HG03039 (cell line): Measurements from ENCODE around the gene PTPRM.
"Not testable (repeated sequence)": the region's sequence is repeated elsewhere in the genome, so short reads cannot be mapped to it uniquely, and the experiment has no call there.

ENCODE experiments used
- ATAC-seq: cut with Tn5 transposase; IDR thresholded peaks from one replicate; pipeline ENCODE4 v1.9.1; 2021; ENCODE audit warnings: mild to moderate bottlenecking, moderate library complexity; ENCODE audit not compliant: unreplicated experiment

PTPRM gene

DNA sequence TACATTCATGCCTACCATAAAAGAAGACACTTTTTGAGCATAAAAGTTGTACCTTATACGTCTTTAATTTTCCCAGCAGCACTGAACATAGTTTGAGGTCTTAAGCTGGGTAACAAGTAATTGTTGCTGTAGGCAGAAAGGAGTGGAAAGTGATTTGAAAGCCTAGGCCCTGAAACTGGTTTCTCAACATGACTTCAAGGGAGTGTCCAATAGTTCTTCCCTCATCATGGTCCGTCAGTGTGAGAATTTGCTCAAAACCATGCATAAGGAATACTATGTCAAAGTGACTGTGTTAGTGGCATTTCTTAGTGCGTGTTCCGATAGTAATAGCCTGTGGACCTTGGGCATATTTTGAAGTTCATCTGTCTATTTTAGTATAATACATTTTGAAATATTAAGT lies 463.1 kb downstream of the PTPRM start:
- no peak for ATAC-seq

DNA sequence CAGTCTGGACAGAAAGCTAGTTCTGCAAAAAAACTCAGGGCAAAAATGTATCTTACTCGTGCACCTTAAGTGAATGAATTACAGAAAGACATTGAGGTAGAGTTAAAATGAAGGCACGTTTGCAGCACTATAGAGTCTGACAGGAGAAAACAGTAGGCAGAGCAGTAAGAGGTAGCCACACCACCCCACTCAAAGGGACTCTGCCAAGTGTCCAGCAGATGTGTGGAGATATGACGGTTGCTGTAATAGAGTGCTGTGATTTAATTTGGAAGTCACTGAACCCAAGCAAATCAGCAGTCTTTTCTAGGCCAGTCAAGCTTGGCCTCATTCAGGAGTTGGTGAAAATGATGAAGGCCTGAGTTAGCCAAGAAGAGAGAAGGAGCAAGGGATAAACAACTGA lies 464.4 kb downstream of the PTPRM start:
- no peak for ATAC-seq

DNA sequence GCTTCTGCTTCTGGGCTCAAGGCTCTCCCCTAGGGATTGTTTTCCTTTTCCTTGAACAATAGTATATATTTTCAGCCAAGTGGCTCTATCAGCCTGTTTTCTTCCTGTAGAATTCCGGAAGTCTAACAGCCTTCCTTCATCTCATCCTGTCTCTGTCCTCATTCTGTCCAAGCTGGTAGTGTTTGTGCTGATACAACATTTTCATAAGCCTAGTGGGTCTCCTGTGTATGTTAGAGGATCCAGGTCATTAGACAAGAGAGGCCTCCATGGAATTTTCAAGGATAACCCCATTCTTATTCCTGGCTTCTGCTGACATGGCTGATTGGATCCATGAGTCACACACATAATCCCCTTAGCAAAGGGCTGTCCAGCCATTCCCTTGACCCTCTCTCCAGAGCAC lies 467.6 kb downstream of the PTPRM start:
- no peak for ATAC-seq

DNA sequence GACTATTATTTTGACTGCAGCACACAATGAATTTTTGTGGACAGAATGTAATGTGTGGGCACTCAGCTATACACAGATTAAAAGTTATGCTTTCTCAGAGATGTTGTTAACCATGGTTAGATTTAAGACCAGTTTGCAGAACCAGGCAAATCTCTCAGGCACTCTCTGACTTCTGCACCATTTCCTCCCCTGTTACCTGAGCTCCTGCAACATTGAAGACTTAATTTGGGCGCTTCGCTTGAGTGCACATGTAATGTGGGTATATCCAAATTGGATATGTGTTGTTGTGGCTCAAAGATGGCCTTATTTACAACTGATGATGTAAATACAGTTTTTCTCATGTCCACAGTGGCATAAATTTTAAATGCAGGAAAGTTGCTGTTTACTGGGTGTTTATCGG lies 469.4 kb downstream of the PTPRM start:
- ATAC-seq: no peak

DNA sequence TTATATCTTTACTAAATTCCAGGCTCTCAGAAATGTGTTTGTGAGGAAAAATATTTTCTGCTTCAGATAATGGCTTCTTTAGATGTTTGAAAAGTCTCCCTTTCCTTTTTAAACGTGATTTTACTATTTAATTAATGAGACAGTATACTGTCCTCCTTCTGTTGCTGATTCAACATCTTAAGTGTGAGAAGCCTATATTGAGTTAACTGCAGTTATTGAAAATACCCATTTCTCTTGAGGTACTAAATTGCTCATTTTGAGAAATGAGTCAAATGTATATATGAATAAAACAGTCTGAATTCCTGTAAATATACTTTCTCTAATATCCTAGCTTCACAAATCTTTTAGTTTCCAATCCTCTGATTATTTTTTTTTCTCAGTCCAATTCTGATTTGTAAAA lies 470.2 kb downstream of the PTPRM start:
- ATAC-seq: no peak

DNA sequence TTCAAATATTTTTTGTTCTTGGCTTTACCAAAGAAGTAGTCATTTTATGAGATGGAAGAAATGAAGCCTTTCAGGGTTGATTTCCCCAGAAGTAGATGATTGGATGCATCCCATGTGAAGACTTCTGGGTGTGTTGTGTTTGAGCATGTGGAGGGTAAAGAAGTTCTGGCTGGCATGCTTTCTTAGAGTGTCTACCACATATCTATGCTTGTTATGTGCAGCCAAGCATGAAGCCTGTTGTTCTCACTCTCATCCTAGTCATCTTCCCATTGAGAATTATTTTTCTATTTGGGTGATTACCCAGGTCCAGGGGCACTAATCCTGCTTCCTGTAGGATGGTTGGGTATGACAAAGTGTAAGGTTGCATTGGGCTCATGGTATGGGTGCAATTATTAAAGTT lies 472.9 kb downstream of the PTPRM start:
- ATAC-seq: no peak

DNA sequence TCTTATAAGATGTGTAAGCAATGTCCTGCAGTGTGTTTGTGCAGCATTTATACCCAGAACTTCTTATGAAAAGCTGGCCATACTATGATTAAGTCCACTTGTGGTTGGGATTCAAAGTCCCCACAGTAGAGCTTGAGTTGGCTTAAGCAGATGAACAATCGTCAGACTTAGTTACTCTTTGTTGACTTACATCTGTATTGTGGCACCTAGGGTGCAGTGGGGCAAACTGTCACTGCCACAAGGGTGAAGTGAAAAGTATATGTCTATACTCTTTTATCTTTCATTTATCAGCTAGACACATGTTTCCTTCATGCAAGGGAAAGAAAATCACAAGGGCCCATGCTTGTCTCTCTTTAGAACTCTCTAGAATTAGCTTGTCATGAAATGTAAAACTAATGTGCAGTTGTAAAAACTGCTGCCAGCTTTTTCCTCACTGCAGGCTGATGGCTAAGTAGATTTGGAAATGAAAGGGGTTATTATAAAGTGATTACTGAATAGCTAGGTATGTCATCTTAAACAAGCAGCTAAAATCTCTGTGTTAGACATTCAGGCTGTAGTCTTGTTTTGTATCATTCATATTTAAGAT lies 474.5 kb downstream of the PTPRM start:
- ATAC-seq: no peak

DNA sequence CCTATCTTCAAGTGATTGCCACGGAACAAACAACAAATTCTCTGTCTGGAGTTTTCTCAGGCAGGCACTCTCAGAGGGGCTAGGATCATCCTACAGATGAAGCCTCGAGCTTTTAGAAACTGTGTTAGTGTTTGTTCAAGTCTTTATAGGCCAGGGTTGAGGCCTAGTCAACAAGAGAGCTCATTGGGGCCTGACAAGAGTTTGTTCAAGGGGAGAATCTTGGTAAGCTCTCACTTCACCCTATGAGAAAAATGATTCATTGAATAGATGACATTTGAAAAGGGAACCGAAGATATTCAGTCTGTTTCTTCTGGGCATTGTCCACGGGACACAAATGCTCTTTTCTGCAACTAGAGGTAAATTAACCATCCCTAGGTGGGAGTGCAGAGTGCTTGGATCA lies 476.9 kb downstream of the PTPRM start:
- ATAC-seq: no peak

DNA sequence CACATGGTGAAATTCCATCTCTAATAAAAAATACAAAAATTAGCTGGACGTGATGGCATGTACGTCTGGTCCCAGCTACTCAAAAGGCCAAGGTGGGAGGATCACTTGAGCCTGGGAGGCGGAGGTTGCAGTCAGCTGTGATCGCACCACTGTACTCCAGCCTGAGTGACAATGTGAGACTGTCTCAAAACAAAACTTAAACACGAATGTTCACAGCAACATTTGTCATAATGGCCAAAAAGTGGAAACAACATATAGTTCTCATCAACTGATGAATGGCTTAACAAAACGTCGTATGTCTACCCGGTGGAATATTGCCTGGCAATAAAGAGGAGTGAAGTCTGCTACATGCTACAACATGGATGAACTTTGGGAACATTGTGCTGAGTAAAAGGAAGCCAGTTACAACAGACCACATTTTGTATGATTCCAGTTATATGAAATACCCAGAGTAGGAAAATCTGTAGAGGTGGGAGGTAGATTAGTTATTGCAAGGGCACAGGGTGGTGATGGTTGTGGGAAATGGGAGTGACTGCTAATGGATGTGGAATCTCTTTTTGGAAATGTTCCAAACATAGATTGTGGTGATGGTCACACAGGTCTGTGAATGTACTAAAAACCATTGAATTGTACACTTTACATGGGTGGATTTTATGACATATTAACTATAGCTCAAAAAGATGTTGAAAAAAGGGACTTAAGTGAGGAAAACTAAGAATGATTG lies 478.2 kb downstream of the PTPRM start:
- no peak for ATAC-seq

DNA sequence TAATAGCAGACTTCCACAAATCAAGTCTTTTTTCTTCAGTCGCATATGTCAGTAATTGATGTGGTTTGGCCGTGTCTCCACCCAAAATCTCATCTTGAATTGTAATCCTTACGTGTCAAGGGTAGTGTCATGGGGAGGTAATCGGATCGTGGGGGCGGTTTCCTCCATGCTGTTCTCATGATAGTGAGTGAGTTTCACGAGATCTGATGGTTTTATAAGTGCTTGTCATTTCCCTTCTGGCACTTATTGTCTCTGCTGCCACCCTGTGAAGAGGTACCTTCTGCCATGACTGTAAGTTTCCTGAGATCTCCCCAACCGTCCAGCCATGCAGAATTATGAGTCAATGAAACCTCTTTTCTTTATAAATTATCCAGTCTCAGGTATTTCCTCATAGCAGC lies 478.8 kb downstream of the PTPRM start:
- no peak for ATAC-seq

DNA sequence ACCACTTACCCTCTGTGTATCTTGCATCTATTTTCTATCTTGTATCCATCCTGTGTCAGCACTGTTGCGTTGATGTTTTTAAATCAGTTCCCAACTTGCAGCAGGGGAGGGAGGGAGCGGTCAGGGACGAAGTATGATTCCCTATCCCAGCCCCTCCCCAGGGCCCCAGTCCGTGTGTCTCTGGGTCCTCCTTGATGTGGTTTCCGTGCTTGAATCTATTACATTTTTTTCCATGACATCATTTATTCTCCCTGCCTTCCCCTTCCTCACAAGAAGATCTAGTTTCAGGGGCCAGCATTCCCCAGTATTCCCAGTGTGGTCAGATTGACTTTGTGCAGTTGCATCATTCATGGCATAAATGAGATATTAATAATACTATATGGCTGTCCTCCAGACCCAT lies 479.3 kb downstream of the PTPRM start:
- ATAC-seq: no peak

DNA sequence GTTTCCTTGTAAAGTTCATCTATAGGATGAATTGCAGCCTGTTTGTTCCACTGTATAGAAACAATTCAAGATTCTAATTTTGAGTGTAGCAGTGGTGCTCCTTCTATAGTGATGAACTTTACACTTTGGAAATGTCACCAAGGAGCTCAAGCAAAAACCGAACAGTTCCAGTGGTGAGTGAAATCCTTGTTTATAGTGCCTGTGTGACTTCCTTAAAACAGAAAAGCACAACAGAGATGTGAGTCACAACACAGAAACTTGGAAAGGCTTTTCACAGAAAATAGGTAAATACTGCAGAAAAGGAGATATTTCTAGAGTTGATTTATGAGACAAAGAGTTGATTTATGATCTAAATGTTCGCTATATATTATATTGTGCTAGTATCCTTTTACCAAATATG lies 482.0 kb downstream of the PTPRM start:
- ATAC-seq: no peak

DNA sequence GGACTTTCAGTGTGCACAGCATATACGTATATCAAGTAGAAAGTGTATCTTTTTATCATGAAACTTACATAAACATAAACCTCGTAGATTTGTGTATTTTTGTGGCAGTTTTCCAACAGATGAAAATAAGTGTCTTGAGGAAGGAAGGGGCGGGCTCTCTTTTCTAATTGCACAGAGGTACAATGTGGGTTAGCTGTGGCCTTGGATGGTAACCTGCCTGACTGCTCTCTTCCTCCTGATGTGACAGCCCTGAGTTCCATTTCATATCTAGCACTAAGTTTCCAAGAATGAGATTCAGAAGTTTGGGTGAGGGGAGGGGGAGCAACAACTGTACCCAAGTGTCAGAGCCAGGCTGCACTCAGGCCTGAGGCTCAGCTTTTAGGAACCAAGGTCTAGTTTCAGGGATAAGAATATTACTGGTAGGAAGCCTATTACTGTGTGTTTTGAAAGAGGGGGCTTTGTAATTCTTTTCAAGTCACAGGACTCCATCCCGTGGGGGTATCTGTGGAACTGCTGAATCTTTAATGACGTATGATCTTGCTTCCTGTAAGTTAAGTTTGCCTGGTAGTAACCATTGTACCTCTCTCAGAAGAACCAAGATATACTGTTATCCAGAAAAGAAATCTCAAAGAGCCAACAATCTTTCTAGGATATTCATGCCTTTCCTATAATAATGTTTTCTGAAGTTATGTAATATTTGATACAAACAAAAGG lies 483.7 kb downstream of the PTPRM start:
- no peak for ATAC-seq

DNA sequence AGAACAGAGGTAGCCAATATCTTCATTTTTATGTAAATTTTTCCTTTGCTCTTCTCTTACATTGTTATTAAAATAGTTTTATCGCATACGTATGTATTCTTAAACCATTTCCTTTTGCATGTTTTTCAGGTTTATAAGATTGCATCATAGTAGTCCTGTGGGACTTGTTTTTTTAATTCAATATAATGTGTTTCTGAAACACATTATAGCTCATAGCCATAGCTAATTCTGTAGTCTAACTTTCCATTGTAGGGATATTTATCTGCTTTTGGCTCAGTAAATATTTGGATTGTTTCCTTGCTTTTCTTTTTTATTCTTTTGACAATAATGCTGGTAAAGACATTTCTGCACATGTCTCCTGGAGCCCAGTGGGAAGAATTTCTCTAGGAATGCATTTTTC lies 484.3 kb downstream of the PTPRM start:
- ATAC-seq: no peak

DNA sequence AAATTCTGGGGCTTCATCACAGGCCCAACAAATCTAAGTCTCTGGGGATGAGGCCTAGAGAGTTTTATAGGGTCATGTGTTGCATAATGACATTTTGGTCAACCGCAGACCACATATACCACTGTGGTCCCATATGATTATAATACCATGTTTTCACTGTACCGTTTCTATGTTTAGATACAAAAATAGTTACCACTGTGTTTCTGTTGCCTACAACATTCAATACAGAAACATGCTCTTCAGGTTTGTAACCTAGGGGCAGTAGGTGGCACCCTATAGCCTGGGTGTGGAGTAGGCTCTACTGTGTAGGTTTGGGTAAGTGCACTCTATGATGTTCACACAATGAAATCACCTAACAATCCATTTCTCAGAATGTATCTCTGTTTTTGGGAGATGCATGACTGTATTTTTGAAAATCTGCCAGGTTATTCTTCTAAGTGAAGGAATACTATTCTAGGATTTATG lies 485.2 kb downstream of the PTPRM start:
- no peak for ATAC-seq

DNA sequence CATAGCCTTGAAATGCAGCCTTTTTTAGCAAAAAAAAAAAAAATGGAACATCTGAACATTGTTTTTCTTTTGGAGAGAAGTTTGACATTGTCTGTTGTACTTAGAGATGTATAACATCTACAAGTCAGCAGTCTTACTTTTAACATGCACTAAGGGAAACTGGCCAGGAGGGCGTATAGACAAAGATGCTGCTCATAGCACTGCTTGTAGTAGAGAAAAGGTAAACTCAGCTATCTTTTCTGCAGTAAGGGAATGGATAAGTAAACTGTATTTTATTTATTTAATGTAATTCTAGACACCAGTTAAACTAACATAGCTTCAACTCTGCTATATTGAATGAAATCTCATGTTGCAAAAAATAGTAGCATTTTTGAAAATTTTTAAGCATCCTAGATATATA lies 489.6 kb downstream of the PTPRM start:
- ATAC-seq: no peak

DNA sequence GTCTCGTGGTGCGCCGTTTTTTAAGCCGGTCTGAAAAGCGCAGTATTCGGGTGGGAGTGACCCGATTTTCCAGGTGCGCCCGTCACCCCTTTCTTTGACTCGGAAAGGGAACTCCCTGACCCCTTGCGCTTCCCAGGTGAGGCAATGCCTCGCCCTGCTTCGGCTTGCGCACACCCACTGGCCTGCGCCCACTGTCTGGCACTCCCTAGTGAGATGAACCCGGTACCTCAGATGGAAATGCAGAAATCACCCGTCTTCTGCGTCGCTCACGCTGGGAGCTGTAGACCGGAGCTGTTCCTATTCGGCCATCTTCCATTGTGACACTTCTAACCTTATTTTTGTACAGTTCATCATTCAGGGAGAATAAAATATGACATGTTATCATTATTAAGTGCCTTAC lies 496.0 kb downstream of the PTPRM start:
- not testable (repeated sequence) for ATAC-seq

DNA sequence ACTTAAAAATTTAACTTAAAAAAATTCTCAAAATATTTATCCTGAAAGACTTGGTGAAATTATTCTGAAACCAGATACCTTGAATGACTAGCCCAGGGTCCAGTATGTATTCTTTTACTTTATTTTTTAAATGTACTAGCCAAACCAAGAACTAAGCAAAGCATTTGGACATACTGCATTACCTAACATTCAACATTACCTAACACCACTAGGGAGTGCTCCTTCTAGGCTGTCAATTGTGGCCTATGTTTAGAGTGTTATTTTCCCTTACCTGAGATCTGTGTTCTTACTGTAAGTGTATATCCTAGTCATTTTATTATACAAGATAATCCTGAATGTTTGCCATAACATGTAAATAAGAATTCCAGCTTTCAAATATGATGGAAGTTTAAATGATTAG lies 496.6 kb downstream of the PTPRM start:
- no peak for ATAC-seq

DNA sequence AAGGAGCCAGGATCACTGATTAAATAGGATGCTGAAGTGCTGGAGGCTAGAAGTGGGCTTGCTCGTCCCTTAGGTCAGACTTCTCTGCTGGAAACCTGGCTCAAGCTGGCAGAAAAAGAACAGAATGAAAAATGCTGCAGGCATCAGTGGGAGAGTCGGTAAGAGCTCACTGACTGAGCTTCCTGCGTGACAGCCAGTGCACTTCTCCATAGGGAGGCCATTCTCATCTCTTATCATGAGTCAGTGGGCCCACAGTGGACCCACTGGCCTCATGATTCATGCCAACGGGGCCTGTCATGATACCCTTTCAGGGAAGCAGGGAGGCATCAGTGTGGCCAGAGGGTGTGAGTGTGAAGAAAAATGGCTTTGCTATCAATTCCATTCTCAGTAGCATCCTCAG lies 498.2 kb downstream of the PTPRM start:
- no peak for ATAC-seq

DNA sequence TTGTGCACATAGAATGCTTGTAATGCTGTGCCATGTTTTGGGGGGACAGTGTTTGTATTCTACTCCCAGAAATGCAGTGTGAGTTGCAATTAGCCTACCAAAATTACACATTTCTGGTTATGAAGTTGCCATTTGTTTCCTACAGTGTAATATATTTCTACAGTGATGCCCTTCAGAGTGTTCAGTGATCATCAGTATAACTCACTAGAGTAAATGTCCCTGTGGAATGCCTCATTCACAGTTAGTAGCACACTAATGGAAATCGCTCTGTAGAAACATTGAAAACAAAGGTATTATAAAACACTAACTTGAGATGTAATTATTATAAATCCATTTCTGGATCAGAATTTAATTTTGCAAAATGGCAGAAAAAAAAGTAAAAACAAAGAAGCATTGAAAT lies 498.7 kb downstream of the PTPRM start:
- no peak for ATAC-seq

DNA sequence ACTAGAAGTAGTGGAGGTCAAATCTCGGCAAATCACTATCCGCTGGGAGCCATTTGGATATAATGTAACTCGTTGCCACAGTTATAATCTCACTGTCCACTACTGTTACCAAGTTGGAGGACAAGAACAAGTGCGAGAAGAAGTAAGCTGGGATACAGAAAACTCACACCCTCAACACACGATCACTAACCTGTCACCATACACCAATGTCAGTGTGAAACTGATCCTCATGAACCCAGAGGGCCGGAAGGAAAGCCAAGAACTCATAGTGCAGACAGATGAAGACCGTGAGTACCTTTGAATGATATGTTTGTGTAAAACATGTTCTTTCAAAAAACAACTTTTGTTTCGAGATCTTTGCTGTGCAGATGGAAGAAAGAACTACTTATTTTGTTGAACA lies 502.6 kb downstream of the PTPRM start:
- no peak for ATAC-seq

DNA sequence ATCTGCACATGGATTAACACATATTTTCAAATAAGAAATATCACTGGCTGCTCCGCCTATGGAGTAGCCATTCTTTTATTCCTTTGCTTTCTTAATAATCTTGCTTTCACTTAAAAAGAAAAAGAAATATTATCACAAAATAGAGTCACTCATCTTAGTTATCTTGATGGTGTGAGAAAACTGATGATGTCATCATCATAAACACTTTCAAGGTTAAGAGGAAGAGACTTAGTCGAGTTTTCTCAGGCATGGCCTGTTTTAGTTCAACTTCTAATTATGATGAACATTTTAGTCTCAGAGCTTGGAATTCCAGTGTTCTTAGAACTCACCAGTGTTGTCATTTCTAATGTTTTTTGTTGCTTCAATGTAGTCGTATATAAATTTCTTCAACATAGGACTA lies 506.1 kb downstream of the PTPRM start:
- ATAC-seq: no peak
